Endometrial microvascular endothelial cells (primary cell): ENCODE measurements around the gene CCDC80. TPM values are rescaled to one million over a fixed set of nuclear protein-coding genes. Genes with fewer than 3 reads are reported as not detected.

Experiments used
- in situ Hi-C: cut with HindIII; loops from 2 replicates; pipeline ENCODE4 v1.10.0; 2017; ENCODE audit warnings: low sequenced_read_pairs, low pct_unique_long_range_greater_than_20kb; ENCODE audit errors: inconsistent ontology term
- total RNA-seq: library from RNA; depleted of rRNA; stranded (reverse); fragments of >200 nt; gene quantifications from one replicate; pipeline ENCODE4 v1.2.3, GENCODE V29; 2015; ENCODE audit errors: inconsistent ontology term

The CCDC80 gene
- total RNA-seq, 1 donor from 2014 or later: 0.93 TPM

GRCh38 chr3:112561484-112561733 lies 79.5 kb downstream of the CCDC80 start:
- in situ Hi-C loops: no loop called here

GRCh38 chr3:112560721-112561483 lies 80.0 kb downstream of the CCDC80 start:
- in situ Hi-C loops: no loop called here

GRCh38 chr3:112560307-112560706 lies 80.6 kb downstream of the CCDC80 start:
- in situ Hi-C loops: no loop called here

GRCh38 chr3:112557976-112558375 lies 83.0 kb downstream of the CCDC80 start:
- in situ Hi-C loops: no loop called here

GRCh38 chr3:112555535-112556170 lies 85.3 kb downstream of the CCDC80 start:
- in situ Hi-C loops: no loop called here

- in situ Hi-C loops: no loop called here
Measured at GRCh38 chr3:112550859-112551258, 90.1 kb downstream of the CCDC80 start.

Other genes with a start within 250 kb of the CCDC80 start
- gene BTLA, start 141.7 kb downstream of the CCDC80 start, total RNA-seq: not detected
- 47.8 TPM for gene ATG3, start 79.2 kb downstream of the CCDC80 start, total RNA-seq
- 26.5 TPM for gene SLC35A5, start 79.1 kb downstream of the CCDC80 start, total RNA-seq
- not detected for gene CD200R1L, start 205.7 kb upstream of the CCDC80 start, total RNA-seq